Sigmoid colon (tissue), 7 donors: Measurements from ENCODE around the gene CNTN1. TPM values are rescaled to one million over a fixed set of nuclear protein-coding genes. Genes with fewer than 3 reads are reported as not detected.

Experiments
- DNase-seq: peaks from one replicate; pipeline ENCODE4 v3.0.0-alpha.2; 2019
- H3K27ac ChIP-seq, 4 donors: fragments of 200-600 bp; sonication (generic); one replicate each; pipeline ENCODE4 v1.5.1; 2016 to 2019; ENCODE audit warnings: mild to moderate bottlenecking in 1 of 4
- H3K27me3 ChIP-seq, 3 donors: fragments of 200-600 bp; sonication (generic); one replicate each; pipeline ENCODE4 v1.5.1; 2019; ENCODE audit warnings: mild to moderate bottlenecking in 1 of 3
- H3K36me3 ChIP-seq, 4 donors: fragments of 200-600 bp; sonication (generic); one replicate each; pipeline ENCODE4 v1.5.1; 2016 to 2019
- H3K4me1 ChIP-seq, 4 donors: fragments of 200-600 bp; sonication (generic); one replicate each; pipeline ENCODE4 v1.5.1; 2017 to 2019
- H3K4me3 ChIP-seq, 4 donors: fragments of 200-600 bp; sonication (generic); one replicate each; pipeline ENCODE4 v1.5.1; 2017 to 2019; ENCODE audit warnings: mild to moderate bottlenecking in 2 of 4, moderate library complexity in 1 of 4
- H3K9me3 ChIP-seq, 4 donors: fragments of 200-600 bp in 3 of 4; sonication (generic) in 3 of 4; one replicate each; pipeline versions ENCODE4 v1.5.1 to v1.6.1; 2013 to 2019
- EP300 ChIP-seq, 4 donors: sonication (generic); formaldehyde crosslinking; IDR thresholded peaks; one replicate each; pipeline ENCODE4 v1.6.1; 2017; ENCODE audit warnings: antibody characterized with exemption in 4 of 4
- POLR2A ChIP-seq, 2 donors: fragments of 450-650 bp; IDR thresholded peaks; one replicate each; pipeline ENCODE4 v1.6.1; 2016; ENCODE audit warnings: antibody characterized with exemption in 2 of 2, mild to moderate bottlenecking in 2 of 2, moderate library complexity in 2 of 2
- POLR2AphosphoS5 ChIP-seq, 4 donors: sonication (generic); formaldehyde crosslinking; IDR thresholded peaks; one replicate each; pipeline ENCODE4 v1.6.1; 2017; ENCODE audit warnings: antibody characterized with exemption in 4 of 4
- WGBS, 2 donors: extraction: QIAGEN DNeasy Blood & Tissue Kit; methylation state at CpG; one replicate each; pipeline ENCODE4 v1.1.7; 2013; 5-methylcytosine and 5-hydroxymethylcytosine counted together
- intact Hi-C: fragments of 100-400 bp; cut with DNase I; formaldehyde crosslinking; loops from one replicate; pipeline ENCODE4 v1.15.1; 2023
- polyA plus RNA-seq, 3 donors: library from polyadenylated mRNA; stranded (reverse); fragments of 200-250 nt; gene quantifications; one replicate each; pipeline ENCODE4 v1.2.3, GENCODE V29; 2013
- total RNA-seq, 4 donors: library from RNA; depleted of rRNA; stranded (reverse); fragments of >200 nt; gene quantifications; one replicate each; pipeline ENCODE4 v1.1.0, GENCODE V29; 2016
- TF ChIP-seq, protein P1 (sequence below), 4 experiments: fragments of 450-650 bp in 3 of 4; fragments of 200-600 bp in 1 of 4; IDR thresholded peaks; one replicate each; pipeline ENCODE4 v1.5.1; 2016 to 2019; ENCODE audit warnings: antibody characterized with exemption in 4 of 4, mild to moderate bottlenecking in 3 of 4, moderate library complexity in 2 of 4
- donor health status: healthy with polysubstance abuse.
- donor health status: Bipolar disorder and iron deficiency.
- donor health status: healthy.

CNTN1 gene
- total and polyA plus RNA-seq, 7 donors, result 0.46 to 23.2 (median 5.9) TPM

DNA sequence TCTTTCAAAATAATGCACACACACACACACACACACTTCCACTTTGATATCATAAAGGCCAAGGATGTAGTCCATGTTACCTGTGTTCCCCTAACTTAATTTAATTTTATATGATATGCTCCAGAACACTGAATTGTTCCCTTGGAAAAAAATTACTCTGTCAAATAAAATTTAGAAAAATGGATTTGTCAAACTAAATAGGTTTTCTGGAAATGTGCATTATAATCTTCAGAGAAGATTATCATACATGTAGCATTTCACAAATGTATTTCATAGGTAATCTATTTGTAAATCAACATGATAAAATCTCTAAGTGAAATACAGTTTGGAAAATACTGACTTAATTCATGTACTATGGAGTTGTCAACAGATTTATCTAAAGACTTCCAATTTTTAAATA lies 68.6 kb downstream of the CNTN1 start:
- Histone ChIP-seq H3K4me1 (no peaks in the 10 kb centered on the region), H3K4me3 (no peak overlapping the region), H3K9me3 (peaks cover 0 to 3% (median 0%) of the 10 kb centered on the region in 4 donors), H3K36me3 (no peaks in the 10 kb centered on the region), H3K27me3 (no peaks in the 10 kb centered on the region), H3K27ac (no peak overlapping the region)
- intact Hi-C loops, result no loop called here
- no peak for DNase-seq
- TF ChIP-seq POLR2AphosphoS5 (IDR thresholded peaks at IDR 0.05), result no peak
- TF ChIP-seq EP300 (IDR thresholded peaks at IDR 0.05), result no peak
- TF ChIP-seq, protein P1, sequence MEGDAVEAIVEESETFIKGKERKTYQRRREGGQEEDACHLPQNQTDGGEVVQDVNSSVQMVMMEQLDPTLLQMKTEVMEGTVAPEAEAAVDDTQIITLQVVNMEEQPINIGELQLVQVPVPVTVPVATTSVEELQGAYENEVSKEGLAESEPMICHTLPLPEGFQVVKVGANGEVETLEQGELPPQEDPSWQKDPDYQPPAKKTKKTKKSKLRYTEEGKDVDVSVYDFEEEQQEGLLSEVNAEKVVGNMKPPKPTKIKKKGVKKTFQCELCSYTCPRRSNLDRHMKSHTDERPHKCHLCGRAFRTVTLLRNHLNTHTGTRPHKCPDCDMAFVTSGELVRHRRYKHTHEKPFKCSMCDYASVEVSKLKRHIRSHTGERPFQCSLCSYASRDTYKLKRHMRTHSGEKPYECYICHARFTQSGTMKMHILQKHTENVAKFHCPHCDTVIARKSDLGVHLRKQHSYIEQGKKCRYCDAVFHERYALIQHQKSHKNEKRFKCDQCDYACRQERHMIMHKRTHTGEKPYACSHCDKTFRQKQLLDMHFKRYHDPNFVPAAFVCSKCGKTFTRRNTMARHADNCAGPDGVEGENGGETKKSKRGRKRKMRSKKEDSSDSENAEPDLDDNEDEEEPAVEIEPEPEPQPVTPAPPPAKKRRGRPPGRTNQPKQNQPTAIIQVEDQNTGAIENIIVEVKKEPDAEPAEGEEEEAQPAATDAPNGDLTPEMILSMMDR (IDR thresholded peaks at IDR 0.05), result no peak
- no peak for TF ChIP-seq POLR2A (IDR thresholded peaks at IDR 0.05)

GRCh38 chr12:40762072-40762471 lies 69.8 kb downstream of the CNTN1 start:
- Histone ChIP-seq H3K27me3 (no peaks in the 10 kb centered on the region), H3K4me1 (no peaks in the 10 kb centered on the region), H3K9me3 (no peaks in the 10 kb centered on the region), H3K4me3 (no peak overlapping the region), H3K27ac (no peak overlapping the region), H3K36me3 (no peaks in the 10 kb centered on the region)
- WGBS, 2 donors, result 60 to 72% methylated on average over 1 of the region's 1 CpG
- no peak for DNase-seq
- TF ChIP-seq, protein P1 (IDR thresholded peaks at IDR 0.05), result no peak
- TF ChIP-seq EP300 (IDR thresholded peaks at IDR 0.05) (no peak), POLR2AphosphoS5 (IDR thresholded peaks at IDR 0.05) (no peak), POLR2A (IDR thresholded peaks at IDR 0.05) (no peak)
- intact Hi-C loops, result no loop called here

GRCh38 chr12:40768125-40768864 lies 76.1 kb downstream of the CNTN1 start:
- Histone ChIP-seq H3K27me3 (no peaks in the 10 kb centered on the region), H3K4me1 (peaks cover 0 to 8% (median 0%) of the 10 kb centered on the region in 4 donors), H3K9me3 (no peaks in the 10 kb centered on the region), H3K36me3 (no peaks in the 10 kb centered on the region), H3K27ac (peak overlapping the region in 2 of 4 donors; percentile 32 to 77), H3K4me3 (no peak overlapping the region)
- intact Hi-C loops, result no loop called here
- TF ChIP-seq EP300 (IDR thresholded peaks at IDR 0.05) (no peak), POLR2A (IDR thresholded peaks at IDR 0.05) (no peak), POLR2AphosphoS5 (IDR thresholded peaks at IDR 0.05) (no peak)
- TF ChIP-seq, protein P1 (IDR thresholded peaks at IDR 0.05), result no peak
- no peak for DNase-seq
- 86 to 87% methylated on average over 8 of the region's 8 CpGs for WGBS, 2 donors

- no peaks in the 10 kb centered on the region for H3K9me3 ChIP-seq
- no peaks in the 10 kb centered on the region for H3K27me3 ChIP-seq
- H3K36me3 ChIP-seq, result no peaks in the 10 kb centered on the region
- peak overlapping the region in 1 of 4 donors; percentile 77 for H3K27ac ChIP-seq
- no peak for DNase-seq
- H3K4me3 ChIP-seq, result no peak overlapping the region
- TF ChIP-seq, protein P1 (IDR thresholded peaks at IDR 0.05), result no peak
- TF ChIP-seq POLR2AphosphoS5 (IDR thresholded peaks at IDR 0.05) (no peak), POLR2A (IDR thresholded peaks at IDR 0.05) (no peak), EP300 (IDR thresholded peaks at IDR 0.05) (no peak)
- intact Hi-C loops, result no loop called here
- WGBS, 2 donors, result 38 to 42% methylated on average over 2 of the region's 2 CpGs
- peaks cover 0 to 8% (median 0%) of the 10 kb centered on the region in 4 donors for H3K4me1 ChIP-seq
Measured at GRCh38 chr12:40769846-40770245, 77.6 kb downstream of the CNTN1 start.
